Keratinocyte (primary cell): ENCODE measurements around the gene KLHL2. TPM values are rescaled to one million over a fixed set of nuclear protein-coding genes. Genes with fewer than 3 reads are reported as not detected.

Experiments
- DNase-seq: peaks from one replicate; pipeline ENCODE4 v3.0.0-alpha.2; 2011; ENCODE audit warnings: low read depth, missing footprints, low spot score
- FAIRE-seq: peaks from 2 replicates; lab custom pipeline; 2011; peaks lifted over from hg19 to GRCh38; lab: Jason Lieb, UNC
- H2AFZ ChIP-seq: 2 replicates; pipeline ENCODE4 v1.6.0; 2012; ENCODE audit warnings: low read length, control low read depth, inconsistent platforms; ENCODE audit not compliant: control insufficient read depth
- H3K27ac ChIP-seq: 2 replicates; pipeline ENCODE4 v1.5.1; 2011; ENCODE audit warnings: low read length; ENCODE audit not compliant: control insufficient read depth, insufficient read depth
- H3K27me3 ChIP-seq: 3 replicates; pipeline ENCODE4 v1.6.0; 2011; ENCODE audit warnings: low read length; ENCODE audit not compliant: control insufficient read depth, insufficient read depth; ENCODE audit errors: extremely low read depth
- H3K36me3 ChIP-seq, 2 experiments: 2 replicates in 1 of 2; 3 replicates in 1 of 2; pipeline ENCODE4 v1.5.1; 2011; ENCODE audit warnings: low read length in 2 of 2, mild to moderate bottlenecking in 1 of 2; ENCODE audit not compliant: control insufficient read depth in 2 of 2, insufficient read depth in 2 of 2; ENCODE audit errors: extremely low read depth in 1 of 2
- H3K4me1 ChIP-seq: 3 replicates; pipeline ENCODE4 v1.5.1; 2011; ENCODE audit warnings: low read length; ENCODE audit not compliant: control insufficient read depth, insufficient read depth; ENCODE audit errors: extremely low read depth
- H3K4me2 ChIP-seq: 3 replicates; pipeline ENCODE4 v1.6.0; 2011; ENCODE audit warnings: low read depth, low read length; ENCODE audit not compliant: control insufficient read depth, insufficient read depth; ENCODE audit errors: extremely low read depth
- H3K4me3 ChIP-seq, 3 experiments: fragments of 200-600 bp in 1 of 3; sonication (generic) in 1 of 3; 2 replicates in 2 of 3; 3 replicates in 1 of 3; pipeline ENCODE4 v1.5.1; 2011 to 2016; ENCODE audit warnings: low read length in 3 of 3, mild to moderate bottlenecking in 3 of 3, control low read depth in 2 of 3, inconsistent platforms in 1 of 3, low read depth in 1 of 3, mixed read lengths in 1 of 3, mixed run types in 1 of 3, moderate library complexity in 1 of 3; ENCODE audit not compliant: control insufficient read depth in 2 of 3, insufficient read depth in 2 of 3; ENCODE audit errors: extremely low read depth in 1 of 3
- H3K79me2 ChIP-seq: 2 replicates; pipeline ENCODE4 v1.6.0; 2012; ENCODE audit warnings: low read length; ENCODE audit not compliant: control insufficient read depth, insufficient read depth
- H3K9ac ChIP-seq: 3 replicates; pipeline ENCODE4 v1.6.0; 2011; ENCODE audit warnings: low read length; ENCODE audit not compliant: control insufficient read depth, insufficient read depth; ENCODE audit errors: extremely low read depth
- H3K9me1 ChIP-seq: 3 replicates; pipeline ENCODE4 v1.6.0; 2011; ENCODE audit warnings: low read length; ENCODE audit not compliant: control insufficient read depth, insufficient read depth; ENCODE audit errors: extremely low read depth
- H3K9me3 ChIP-seq: 2 replicates; pipeline ENCODE4 v1.5.1; 2012; ENCODE audit warnings: low read depth, low read length; ENCODE audit not compliant: control insufficient read depth
- H4K20me1 ChIP-seq: 3 replicates; pipeline ENCODE4 v1.6.0; 2011; ENCODE audit warnings: low read length; ENCODE audit not compliant: control insufficient read depth, insufficient read depth; ENCODE audit errors: extremely low read depth
- CTCF ChIP-seq, 3 experiments: IDR thresholded peaks in 1 of 3; conservative IDR thresholded peaks in 1 of 3; optimal IDR thresholded peaks in 1 of 3; 2 replicates in 2 of 3; 3 replicates in 1 of 3; pipeline versions ENCODE3 to v1.5.1; 2011; ENCODE audit warnings: low read length in 3 of 3, mild to moderate bottlenecking in 3 of 3, moderate library complexity in 2 of 3, control low read depth in 1 of 3, inconsistent platforms in 1 of 3; ENCODE audit not compliant: insufficient read depth in 2 of 3; ENCODE audit errors: extremely low read depth in 1 of 3
- EZH2 ChIP-seq: IDR thresholded peaks from one replicate; pipeline ENCODE4 v1.6.1; 2012; ENCODE audit warnings: inconsistent platforms, mild to moderate bottlenecking, low read length, moderate library complexity
- dilution Hi-C: fragments of 300-500 bp; cut with MboI; formaldehyde crosslinking; loops from one replicate; pipeline ENCODE4 v1.7.0; 2020; ENCODE audit warnings: low sequenced_read_pairs; ENCODE audit not compliant: extremely low pct_ligation_motif_present
- polyA plus RNA-seq, 5 experiments: library from polyadenylated mRNA; depleted of rRNA in 3 of 5; stranded (reverse) in 3 of 5; stranded (forward) in 1 of 5; unstranded in 1 of 5; fragments of >200 nt; gene quantifications; 1 replicate in 1 of 5; 2 replicates in 3 of 5; 3 replicates in 1 of 5; pipeline versions ENCODE4 v1.2.1 to v1.2.3, GENCODE V29; 2011 to 2012; ENCODE audit warnings: missing spikeins in 2 of 5, low read depth in 1 of 5, low replicate concordance in 1 of 5

KLHL2 gene
- polyA plus RNA-seq, 1 donor (not counting 4 experiments of a cell fraction or from before 2014, with no cell fraction given), result 18.5 TPM

- H3K4me3 ChIP-seq, result no peak overlapping the region
- no peak overlapping the region for H2AFZ ChIP-seq
- no peak overlapping the region for H3K9ac ChIP-seq
- H4K20me1 ChIP-seq, result no peaks in the 10 kb centered on the region
- peak; percentile 32 for FAIRE-seq
- dilution Hi-C loops, result no loop called here
- H3K9me1 ChIP-seq, result no peaks in the 10 kb centered on the region
- no peaks in the 10 kb centered on the region for H3K79me2 ChIP-seq
- no peak overlapping the region for H3K4me2 ChIP-seq
- no peak for DNase-seq
- TF ChIP-seq CTCF (optimal IDR thresholded peaks at IDR 0.05 in 1 of 3, IDR thresholded peaks at IDR 0.05 in 1 of 3, conservative IDR thresholded peaks at IDR 0.05 in 1 of 3; ENCODE audit: extremely low read depth in 1 of 3, insufficient read depth in 2 of 3, low read length in 3 of 3) (no peak), EZH2 (no peak)
- no peaks in the 10 kb centered on the region for H3K27me3 ChIP-seq
- H3K9me3 ChIP-seq, result no peaks in the 10 kb centered on the region
- no peaks in the 10 kb centered on the region for H3K36me3 ChIP-seq
- no peak overlapping the region for H3K27ac ChIP-seq
- H3K4me1 ChIP-seq, result no peaks in the 10 kb centered on the region
These were observed 16.1 kb upstream of the KLHL2 start for GRCh38 chr4:165191348-165191656.

GRCh38 chr4:165191814-165192499 lies 15.4 kb upstream of the KLHL2 start:
- no peaks in the 10 kb centered on the region for H3K9me3 ChIP-seq
- no peak for DNase-seq
- H4K20me1 ChIP-seq, result no peaks in the 10 kb centered on the region
- no peaks in the 10 kb centered on the region for H3K9me1 ChIP-seq
- H3K4me2 ChIP-seq, result no peak overlapping the region
- no peak overlapping the region for H3K9ac ChIP-seq
- no peaks in the 10 kb centered on the region for H3K79me2 ChIP-seq
- no peaks in the 10 kb centered on the region for H3K36me3 ChIP-seq
- H3K27ac ChIP-seq, result no peak overlapping the region
- H3K4me1 ChIP-seq, result no peaks in the 10 kb centered on the region
- no peak for TF ChIP-seq EZH2
- TF ChIP-seq CTCF (optimal IDR thresholded peaks at IDR 0.05 in 1 of 3, IDR thresholded peaks at IDR 0.05 in 1 of 3, conservative IDR thresholded peaks at IDR 0.05 in 1 of 3; ENCODE audit: extremely low read depth in 1 of 3, insufficient read depth in 2 of 3, low read length in 3 of 3), result no peak
- H2AFZ ChIP-seq, result no peak overlapping the region
- no peak overlapping the region for H3K4me3 ChIP-seq
- FAIRE-seq, result peak; percentile 61
- no peaks in the 10 kb centered on the region for H3K27me3 ChIP-seq
- dilution Hi-C loops, result no loop called here
